A673 (cell line): ENCODE data around the gene SIX1. TPM values are rescaled to one million over a fixed set of nuclear protein-coding genes. Genes with fewer than 3 reads are reported as not detected.

Source experiments
- BruUV-seq: library from RNA; stranded (reverse); fragments of 400-500 nt; replicated peaks from 2 replicates; lab custom pipeline; 2021; lab: Mats Ljungman, UMichigan
- CTCF ChIA-PET: fragments of 300-600 bp; sonication (Branson Sonifier 250); formaldehyde crosslinking; loops from one replicate; lab custom pipeline; 2022; ENCODE audit warnings: antibody characterized with exemption; lab: Charles Lee
- POLR2A ChIA-PET: fragments of 300-600 bp; sonication (Branson Sonifier 250); formaldehyde crosslinking; loops from one replicate; lab custom pipeline; 2022; ENCODE audit warnings: antibody characterized with exemption; ENCODE audit not compliant: low non-redundant PET; lab: Charles Lee
- DNase-seq: peaks from one replicate; pipeline ENCODE4 v3.0.0-alpha.2; 2015; ENCODE audit warnings: low spot score
- H3K27ac ChIP-seq: fragments of 200-600 bp; sonication (generic); 2 replicates; pipeline ENCODE4 v1.5.1; 2016; ENCODE audit warnings: mixed run types, low read depth, mild to moderate bottlenecking, mixed read lengths, antibody characterized with exemption, low read length; ENCODE audit not compliant: poor library complexity, severe bottlenecking
- H3K27me3 ChIP-seq: fragments of 200-600 bp; sonication (generic); replicated peaks from 2 replicates; pipeline ENCODE4 v1.6.1; 2017; ENCODE audit warnings: mixed run types, low read depth, mild to moderate bottlenecking, mixed read lengths, antibody characterized with exemption, low read length; ENCODE audit not compliant: insufficient read depth, poor library complexity
- H3K36me3 ChIP-seq: fragments of 200-600 bp; sonication (generic); 2 replicates; pipeline ENCODE4 v1.6.1; 2016; ENCODE audit warnings: mixed run types, mild to moderate bottlenecking, mixed read lengths, antibody characterized with exemption, low read length; ENCODE audit not compliant: insufficient read depth, poor library complexity, severe bottlenecking
- H3K4me1 ChIP-seq: fragments of 200-600 bp; sonication (generic); 2 replicates; pipeline ENCODE4 v1.6.1; 2017; ENCODE audit warnings: mixed run types, mild to moderate bottlenecking, mixed read lengths, antibody characterized with exemption, low read length; ENCODE audit not compliant: insufficient read depth, poor library complexity, severe bottlenecking
- H3K4me3 ChIP-seq: fragments of 200-600 bp; sonication (generic); 2 replicates; pipeline ENCODE4 v1.5.1; 2016; ENCODE audit warnings: low read depth, mixed run types, mild to moderate bottlenecking, mixed read lengths, low read length; ENCODE audit not compliant: poor library complexity, severe bottlenecking
- H3K9me3 ChIP-seq: fragments of 200-600 bp; sonication (generic); 2 replicates; pipeline ENCODE4 v1.6.1; 2016; ENCODE audit warnings: mixed run types, low read depth, mild to moderate bottlenecking, mixed read lengths, antibody characterized with exemption, low read length; ENCODE audit not compliant: poor library complexity, severe bottlenecking
- CTCF ChIP-seq: fragments of 300-800, 200-600 bp; sonication (generic); conservative IDR thresholded peaks from 2 replicates; pipeline ENCODE4 v1.5.1; 2017; ENCODE audit warnings: low read depth, mild to moderate bottlenecking, antibody characterized with exemption, low read length, moderate library complexity, mixed read lengths
- EZH2 ChIP-seq: fragments of 200-600 bp; sonication (generic); IDR thresholded peaks from 2 replicates; pipeline ENCODE4 v1.6.1; 2017; ENCODE audit warnings: borderline replicate concordance, low read depth, mild to moderate bottlenecking, mixed read lengths, antibody characterized with exemption, low read length; ENCODE audit not compliant: poor library complexity, severe bottlenecking
- intact Hi-C: fragments of 100-400 bp; cut with micrococcal nuclease; formaldehyde crosslinking; loops from one replicate; pipeline ENCODE4 v1.10.0; 2022; ENCODE audit not compliant: unreplicated experiment
- total RNA-seq: library from RNA; stranded (reverse); gene quantifications from 2 replicates; pipeline ENCODE4 v1.2.3, GENCODE V29; 2021

The SIX1 gene
- total RNA-seq, 1 experiment from 2014 or later = 24.0 TPM

GRCh38 chr14:60679566-60680258, 30.4 kb upstream of the SIX1 start:
- intact Hi-C loops = no loop called here
- Histone ChIP-seq H3K27ac (no peak overlapping the region), H3K4me3 (no peak overlapping the region), H3K9me3 (no peaks in the 10 kb centered on the region), H3K4me1 (no peaks in the 10 kb centered on the region), H3K36me3 (no peaks in the 10 kb centered on the region), H3K27me3 (no peaks in the 10 kb centered on the region)
- ChIA-PET CTCF (no interaction called here), POLR2A (no interaction called here)
- DNase-seq = no peak
- TF ChIP-seq CTCF (no peak), EZH2 (no peak)
- BruUV-seq = no TSS peak

DNA sequence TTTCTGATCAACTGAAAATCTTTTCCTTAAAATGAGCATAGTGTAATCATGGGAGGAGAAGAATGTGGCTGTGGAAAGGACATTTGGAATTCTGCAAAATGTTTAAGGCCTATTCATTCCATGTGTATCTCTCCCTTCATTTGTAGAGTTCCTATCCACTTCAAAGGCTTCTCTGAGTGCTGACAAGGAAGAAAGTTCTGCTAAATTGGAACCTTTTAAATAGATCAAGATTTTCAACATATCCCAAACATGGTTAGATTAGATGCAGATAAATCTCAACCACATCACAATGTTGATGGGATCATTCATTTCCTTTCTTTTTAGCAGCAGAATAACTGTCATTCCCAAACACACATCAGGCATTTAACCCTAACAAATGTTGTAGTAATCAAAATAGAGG, 28.4 kb upstream of the SIX1 start:
- intact Hi-C loops = no loop called here
- POLR2A ChIA-PET = no interaction called here

DNA sequence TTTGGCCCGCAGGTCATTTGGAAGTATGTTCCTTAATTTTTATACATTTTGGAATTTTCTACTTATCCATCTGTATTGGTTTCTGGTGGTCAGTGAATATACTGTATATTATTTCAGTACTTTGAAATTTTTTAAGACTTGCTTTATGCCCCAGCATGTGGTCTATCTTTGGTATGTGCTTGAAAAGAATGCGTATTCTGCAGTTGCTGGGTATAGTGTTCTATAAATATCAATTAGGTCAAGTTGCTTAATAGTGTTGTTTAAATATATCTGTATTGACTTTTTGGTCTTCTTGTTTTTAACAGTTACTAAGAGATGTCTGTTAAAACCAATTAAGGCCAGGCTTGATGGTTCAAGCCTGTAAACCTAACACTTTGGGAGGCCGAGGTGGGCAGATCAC, 21.7 kb upstream of the SIX1 start:
- intact Hi-C loops = no loop called here
- DNase-seq = no peak
- no TSS peak for BruUV-seq
- Histone ChIP-seq H3K4me3 (no peak overlapping the region), H3K27ac (no peak overlapping the region), H3K4me1 (no peaks in the 10 kb centered on the region), H3K27me3 (no peaks in the 10 kb centered on the region), H3K36me3 (no peaks in the 10 kb centered on the region), H3K9me3 (no peaks in the 10 kb centered on the region)
- TF ChIP-seq CTCF = no peak
- TF ChIP-seq EZH2 = no peak
- CTCF ChIA-PET = no interaction called here
- POLR2A ChIA-PET = no interaction called here

More for the DNA sequence above, 28.4 kb upstream of the SIX1 start:
- Histone ChIP-seq H3K36me3 (no peaks in the 10 kb centered on the region), H3K4me3 (no peak overlapping the region), H3K27me3 (no peaks in the 10 kb centered on the region), H3K27ac (no peak overlapping the region), H3K4me1 (no peaks in the 10 kb centered on the region), H3K9me3 (no peaks in the 10 kb centered on the region)
- DNase-seq = no peak
- CTCF ChIA-PET = no interaction called here
- no TSS peak for BruUV-seq
- TF ChIP-seq EZH2 = no peak
- TF ChIP-seq CTCF = no peak
